ENCODE results near the gene RAPH1.
A peak's percentile ranks its signal among the peaks of the same experiment; 100 is the strongest.

The RAPH1 gene, protein sequence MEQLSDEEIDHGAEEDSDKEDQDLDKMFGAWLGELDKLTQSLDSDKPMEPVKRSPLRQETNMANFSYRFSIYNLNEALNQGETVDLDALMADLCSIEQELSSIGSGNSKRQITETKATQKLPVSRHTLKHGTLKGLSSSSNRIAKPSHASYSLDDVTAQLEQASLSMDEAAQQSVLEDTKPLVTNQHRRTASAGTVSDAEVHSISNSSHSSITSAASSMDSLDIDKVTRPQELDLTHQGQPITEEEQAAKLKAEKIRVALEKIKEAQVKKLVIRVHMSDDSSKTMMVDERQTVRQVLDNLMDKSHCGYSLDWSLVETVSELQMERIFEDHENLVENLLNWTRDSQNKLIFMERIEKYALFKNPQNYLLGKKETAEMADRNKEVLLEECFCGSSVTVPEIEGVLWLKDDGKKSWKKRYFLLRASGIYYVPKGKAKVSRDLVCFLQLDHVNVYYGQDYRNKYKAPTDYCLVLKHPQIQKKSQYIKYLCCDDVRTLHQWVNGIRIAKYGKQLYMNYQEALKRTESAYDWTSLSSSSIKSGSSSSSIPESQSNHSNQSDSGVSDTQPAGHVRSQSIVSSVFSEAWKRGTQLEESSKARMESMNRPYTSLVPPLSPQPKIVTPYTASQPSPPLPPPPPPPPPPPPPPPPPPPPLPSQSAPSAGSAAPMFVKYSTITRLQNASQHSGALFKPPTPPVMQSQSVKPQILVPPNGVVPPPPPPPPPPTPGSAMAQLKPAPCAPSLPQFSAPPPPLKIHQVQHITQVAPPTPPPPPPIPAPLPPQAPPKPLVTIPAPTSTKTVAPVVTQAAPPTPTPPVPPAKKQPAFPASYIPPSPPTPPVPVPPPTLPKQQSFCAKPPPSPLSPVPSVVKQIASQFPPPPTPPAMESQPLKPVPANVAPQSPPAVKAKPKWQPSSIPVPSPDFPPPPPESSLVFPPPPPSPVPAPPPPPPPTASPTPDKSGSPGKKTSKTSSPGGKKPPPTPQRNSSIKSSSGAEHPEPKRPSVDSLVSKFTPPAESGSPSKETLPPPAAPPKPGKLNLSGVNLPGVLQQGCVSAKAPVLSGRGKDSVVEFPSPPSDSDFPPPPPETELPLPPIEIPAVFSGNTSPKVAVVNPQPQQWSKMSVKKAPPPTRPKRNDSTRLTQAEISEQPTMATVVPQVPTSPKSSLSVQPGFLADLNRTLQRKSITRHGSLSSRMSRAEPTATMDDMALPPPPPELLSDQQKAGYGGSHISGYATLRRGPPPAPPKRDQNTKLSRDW

DNA sequence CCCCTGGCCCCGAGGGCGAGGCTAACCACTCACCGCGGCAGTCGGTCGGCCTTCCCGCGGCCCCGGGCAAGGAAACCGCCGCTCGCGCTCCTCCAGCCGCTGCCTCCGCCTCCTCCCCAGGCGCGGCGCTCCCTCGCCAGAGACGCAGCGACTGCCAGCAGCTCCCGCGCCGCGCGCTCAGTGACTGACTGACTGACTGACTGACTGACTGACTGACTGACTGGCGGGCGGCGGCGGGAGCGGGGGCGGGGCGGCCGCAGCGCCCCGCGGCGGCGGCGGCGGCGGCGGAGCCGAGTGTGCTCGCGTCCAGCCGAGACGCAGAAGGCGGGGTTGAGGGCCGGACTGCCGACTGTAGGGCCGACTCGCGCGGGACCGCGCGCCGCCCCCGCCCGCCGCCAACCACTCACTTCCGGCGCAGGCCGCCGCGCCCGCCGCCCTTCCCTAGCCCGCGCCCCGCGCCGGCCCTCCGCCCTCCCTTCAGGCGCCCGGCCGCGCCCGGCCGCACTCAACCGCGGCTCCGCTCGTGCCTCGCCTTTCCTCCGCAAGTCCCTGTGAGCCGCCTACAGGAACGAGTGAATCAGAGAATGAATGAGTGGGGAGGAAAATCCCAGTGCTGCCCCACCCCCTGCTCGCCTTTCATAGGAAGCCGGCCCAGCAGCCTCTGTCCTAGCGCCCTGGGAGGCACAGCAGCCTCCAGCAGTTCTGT, at the start of gene RAPH1:
RAPH1 (minus strand) TSS at position 224 of the 706 bp plus-strand sequence. CDS start 39,948 bp downstream, outside the sequence.
- peak; percentile 75 for ATAC-seq

DNA sequence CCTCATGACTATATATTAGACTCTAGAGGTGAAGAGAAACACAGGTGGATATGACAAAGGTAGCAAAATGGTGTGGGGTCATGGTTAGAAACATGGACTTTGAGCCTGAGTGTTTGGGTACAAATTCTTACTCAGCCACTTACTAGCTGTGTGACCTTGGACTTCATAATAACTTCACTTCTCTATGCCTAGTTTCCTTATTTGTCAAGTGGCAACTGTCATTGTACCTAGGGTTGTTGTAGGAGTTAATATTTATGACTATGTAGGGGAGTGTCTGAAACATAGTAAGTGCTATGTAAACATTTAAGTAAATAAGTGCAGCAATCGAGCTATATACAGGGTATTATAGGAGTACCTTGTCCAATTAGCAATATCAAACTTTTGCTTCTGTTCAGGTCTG, 49.7 kb upstream of the RAPH1 start:
- ATAC-seq (no peak), DNase-seq (no peak)

More for the DNA sequence above, at the start of gene RAPH1:
- peak; percentile 70 for DNase-seq

DNA sequence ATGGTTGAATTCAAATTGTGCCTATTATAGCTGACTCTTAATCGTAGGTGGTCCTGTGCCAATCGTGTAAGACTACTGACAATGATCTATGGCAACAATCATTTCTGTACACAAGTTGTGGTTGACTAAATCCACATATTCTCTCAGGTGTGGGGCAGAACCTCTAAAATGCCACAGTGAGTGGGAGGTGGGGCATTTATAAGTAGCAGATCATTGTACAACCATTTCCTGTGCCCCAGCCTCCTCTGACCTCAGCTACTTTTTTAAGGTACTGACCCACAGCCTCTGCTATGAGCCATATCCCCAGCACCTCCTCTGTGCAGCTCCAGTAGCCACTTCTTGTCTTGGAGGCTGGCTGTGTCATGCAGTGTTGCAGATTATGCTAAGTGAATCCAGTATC, 48.6 kb upstream of the RAPH1 start:
- DNase-seq: peak; percentile 46
- peak; percentile 85 for ATAC-seq

DNA sequence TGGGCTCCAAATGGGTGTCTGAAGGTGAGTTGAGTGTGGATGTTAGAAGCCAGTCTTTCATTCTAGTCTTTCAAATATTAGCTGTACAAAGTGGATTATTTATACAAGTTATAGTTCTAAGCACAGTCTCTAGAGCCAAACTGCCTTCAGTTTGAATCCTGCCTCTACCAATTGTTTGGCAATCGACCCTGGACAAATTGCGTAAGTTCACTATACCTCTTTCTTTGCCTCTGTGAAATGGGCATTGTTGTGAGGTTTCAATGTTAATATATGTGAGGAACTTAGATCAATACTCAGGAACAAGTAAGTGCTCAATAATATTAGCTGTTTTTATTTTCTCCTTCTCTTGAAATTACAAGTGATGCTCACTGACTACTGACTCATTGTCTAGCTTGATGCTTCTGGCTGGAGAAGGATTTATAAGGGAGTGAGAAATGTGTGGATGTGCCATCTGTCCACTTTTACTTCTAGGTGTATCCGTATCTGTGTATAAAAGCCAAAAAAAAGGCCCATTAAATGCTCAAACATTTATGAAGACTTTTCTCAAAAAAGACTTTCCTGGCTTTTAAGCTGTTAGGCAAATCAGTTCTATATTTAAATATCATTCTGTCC, 48.1 kb upstream of the RAPH1 start:
- no peak for ATAC-seq

DNA sequence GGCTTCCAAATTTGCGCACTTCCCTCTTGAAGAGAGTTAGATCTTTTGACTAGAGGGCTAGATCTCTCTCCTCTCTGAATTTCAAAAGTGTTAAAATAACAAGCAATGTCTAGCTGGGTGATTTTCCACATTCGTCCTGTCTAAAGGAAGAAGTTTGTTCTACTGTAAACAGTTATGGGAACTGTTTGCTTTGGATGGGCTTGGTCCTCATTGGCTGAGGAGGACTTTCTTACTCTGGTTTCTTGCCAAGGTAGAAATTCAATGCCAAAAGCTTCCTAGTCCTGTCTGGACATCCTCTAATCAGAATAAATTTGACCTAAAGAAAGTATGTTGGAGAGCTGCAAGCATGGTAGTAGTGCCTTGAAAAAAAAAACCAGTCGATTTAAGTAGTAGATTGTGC, 47.4 kb upstream of the RAPH1 start:
- DNase-seq (no peak), ATAC-seq (no peak)

More for the DNA sequence above, 48.1 kb upstream of the RAPH1 start:
- no peak for DNase-seq

DNA sequence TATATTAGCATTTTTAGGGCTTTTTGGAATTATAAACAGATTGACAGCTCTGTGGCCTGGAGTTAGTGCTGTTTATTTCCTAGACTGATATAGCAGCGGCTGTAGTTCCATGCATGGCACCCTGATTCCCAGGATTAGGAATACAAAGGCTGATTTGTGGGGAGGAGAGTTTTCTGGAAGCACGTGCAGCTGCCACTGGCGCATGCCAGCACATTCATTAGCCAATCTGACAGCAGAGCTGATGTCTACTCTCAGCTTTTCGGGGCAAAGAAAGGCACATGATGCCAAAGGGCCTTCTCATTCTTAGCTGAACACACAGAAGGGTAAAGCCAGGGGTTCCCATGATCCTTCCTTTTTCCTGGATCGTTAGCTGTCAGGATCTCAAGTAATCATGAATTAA, 45.7 kb upstream of the RAPH1 start:
- ATAC-seq (no peak), DNase-seq (no peak)

DNA sequence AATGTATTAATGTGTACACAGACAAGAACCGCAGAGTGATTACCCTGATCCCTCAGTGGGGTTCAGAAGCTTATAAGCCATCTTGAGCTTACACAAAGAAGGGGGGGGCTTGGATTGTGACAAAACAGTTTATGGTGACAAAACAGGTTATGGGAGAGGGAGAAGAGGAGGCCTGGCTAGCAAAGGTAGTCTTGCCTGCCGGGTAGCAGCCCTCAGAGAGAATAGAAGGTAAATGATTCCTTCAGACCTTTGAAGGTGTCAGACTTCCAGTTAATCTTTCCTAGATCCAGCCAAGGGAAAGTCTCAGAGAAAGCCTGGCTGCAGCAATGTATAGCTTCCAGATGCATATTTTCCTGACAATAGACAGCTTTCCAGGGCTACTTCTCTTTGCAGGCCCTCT, 44.6 kb upstream of the RAPH1 start:
- no peak for DNase-seq
- no peak for ATAC-seq

DNA sequence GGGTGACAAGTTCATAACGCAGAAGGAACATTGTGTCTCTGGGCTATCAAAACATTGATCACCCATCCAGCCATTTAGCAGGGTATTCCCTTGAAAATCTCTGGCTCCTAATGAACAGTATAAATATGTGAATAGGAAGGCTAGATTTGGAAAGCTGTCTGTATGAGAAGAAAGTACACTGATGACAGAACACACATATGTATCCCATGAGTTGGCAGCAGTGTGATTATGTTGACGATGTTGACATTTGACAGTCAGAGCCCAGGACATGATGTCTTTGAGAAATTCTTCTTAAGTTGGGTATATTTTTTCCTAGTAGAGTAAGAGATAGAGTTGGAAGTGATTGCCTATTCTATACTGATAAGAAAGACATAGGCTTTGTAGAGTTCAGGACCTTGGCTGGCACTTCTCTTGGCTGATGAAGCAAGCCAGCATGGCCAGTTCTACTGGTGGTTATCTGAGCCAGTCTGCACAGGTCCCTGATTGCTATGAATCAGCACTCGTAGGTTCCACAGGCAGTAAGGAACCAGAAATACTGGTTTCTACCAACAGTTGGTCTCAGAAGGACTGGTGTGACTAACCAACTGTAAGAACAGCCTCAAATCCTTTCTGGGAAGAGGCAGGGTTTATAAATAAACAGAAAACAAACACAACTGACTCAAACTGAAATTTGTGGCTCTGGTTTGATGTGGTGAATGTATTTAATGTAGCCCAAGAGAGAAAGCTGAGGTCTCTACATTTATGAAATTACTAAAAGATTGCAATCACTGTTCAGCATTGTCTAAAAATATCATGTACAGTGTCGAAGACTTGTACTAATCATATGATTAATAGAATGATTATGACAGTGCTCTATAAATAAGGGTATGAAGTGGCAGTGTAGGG, 43.9 kb upstream of the RAPH1 start:
- peak; percentile 86 for ATAC-seq
- DNase-seq: peak; percentile 26

DNA sequence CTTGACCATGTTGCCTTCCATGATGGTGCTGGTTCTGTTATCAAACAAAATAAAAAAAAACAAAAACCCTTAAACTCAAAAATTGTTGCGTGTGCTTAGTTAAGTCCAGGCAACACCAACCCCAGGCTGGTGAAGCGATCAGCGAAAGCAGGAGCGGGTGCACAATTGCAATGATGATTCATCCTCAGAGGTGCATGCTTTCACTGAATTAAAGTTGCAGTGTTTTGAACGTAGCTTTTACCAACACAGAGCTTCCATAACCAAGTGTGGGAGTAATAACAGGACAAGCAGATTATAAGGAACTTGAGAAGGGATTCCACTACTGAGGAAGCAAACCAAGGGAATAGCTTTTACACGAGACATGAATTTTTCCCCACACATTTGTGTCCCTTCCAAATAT, 39.7 kb upstream of the RAPH1 start:
- no peak for DNase-seq
- ATAC-seq: no peak

DNA sequence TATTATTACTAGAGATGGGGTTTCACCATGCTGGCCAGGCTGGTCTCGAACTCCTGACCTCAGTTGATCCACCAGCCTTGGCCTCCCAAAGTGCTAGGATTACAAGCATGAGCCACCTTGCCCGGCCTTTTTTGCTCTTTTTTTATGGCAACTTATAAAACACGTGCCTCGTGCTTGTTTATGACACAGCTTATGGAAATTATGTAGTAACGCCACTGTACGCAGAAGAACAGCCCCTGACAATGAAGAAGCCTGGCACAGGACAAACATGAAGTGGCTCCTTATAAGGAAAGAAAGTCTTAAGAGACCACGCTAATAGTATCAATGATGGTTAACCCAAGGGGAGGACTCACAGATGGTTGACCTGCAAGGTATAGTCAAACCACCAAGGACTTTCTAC, 37.2 kb upstream of the RAPH1 start:
- DNase-seq (no peak), ATAC-seq (no peak)

DNA sequence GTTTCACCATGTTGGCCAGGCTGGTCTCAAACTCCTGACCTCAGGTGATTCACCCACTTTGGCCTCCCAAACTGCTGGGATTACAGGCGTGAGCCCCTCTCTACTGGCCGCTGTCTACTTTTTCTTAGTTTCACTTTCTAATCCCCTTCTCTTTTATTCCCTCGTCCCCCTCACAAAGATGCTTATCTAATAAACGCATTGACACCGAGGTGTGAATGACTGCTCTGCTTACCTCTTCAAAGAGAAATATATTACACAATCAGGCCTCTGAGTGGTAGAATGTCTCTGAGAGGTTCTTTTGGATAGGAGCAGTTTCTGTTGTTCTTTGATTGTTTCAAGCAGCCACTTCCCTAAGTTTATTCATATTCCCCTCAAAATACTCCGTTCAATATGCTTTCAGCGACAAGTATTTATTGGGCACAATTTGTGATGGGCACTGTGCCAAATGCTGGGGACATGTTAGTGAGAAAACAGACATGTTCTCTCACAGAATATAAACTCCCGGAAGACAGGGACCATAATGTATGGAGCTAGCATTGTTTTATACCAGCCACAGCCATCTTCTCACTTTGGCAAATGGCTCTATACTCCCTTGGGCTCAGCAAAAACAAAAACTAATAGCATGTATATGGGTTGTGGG, 34.7 kb upstream of the RAPH1 start:
- ATAC-seq: no peak

DNA sequence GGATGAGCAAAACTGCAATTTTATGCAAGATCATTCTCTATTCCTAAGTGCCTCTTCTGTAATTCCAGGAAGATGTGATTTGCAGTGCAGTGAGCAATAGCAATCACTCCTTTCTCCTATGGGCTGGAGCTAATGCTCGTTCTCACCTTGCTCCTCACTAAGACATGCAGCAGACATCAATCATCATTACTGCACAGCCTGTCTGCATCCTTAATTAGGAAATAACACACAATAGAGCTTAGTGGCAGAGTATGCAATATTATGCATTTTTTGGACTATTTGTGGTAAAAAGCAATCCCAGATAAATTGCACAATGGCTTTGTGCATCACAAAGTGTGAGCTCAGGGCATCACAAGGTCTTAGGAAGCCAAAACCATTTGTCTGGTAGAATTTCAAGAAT, 32.6 kb upstream of the RAPH1 start:
- DNase-seq (no peak), ATAC-seq (no peak)

More for the DNA sequence above, 34.7 kb upstream of the RAPH1 start:
- DNase-seq: no peak

DNA sequence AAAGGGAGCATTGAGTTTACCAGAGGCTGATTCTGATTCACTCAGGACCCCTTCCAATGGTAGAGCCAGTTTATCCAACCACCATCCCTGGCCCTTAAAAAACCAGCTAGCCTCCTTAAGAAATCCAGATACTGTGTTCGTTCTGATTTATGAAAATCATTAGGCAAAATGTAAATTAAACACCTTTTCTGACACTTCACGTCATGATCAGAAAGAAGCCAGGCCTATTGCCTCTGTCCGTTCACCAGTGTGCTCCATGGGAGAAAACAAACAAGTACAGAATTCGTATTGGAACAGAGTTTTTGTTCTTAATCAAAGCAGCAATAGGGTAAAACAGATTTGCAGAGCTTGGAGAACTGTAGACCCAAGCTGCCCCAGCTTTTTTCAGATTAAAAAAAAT, 31.1 kb upstream of the RAPH1 start:
- no peak for DNase-seq
- ATAC-seq: no peak

DNA sequence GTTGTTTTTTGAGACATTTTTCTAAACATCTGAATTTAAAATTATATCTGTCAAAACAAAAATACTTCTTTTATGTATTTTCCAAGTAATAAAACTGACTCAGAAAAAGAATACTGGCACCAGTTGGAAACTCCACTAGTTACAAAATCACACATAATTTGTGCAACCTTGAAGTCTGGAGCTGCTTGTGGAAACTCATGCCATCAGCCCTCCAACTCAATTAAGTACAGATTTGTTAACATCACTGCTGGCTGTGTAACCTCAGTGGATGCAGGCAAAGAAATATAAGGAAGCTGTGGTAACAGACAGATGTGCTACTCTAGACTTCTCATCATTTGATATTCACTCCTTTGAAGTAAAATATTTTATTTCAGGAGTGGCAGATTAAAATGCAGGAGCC, 30.0 kb upstream of the RAPH1 start:
- ATAC-seq (no peak), DNase-seq (no peak)

DNA sequence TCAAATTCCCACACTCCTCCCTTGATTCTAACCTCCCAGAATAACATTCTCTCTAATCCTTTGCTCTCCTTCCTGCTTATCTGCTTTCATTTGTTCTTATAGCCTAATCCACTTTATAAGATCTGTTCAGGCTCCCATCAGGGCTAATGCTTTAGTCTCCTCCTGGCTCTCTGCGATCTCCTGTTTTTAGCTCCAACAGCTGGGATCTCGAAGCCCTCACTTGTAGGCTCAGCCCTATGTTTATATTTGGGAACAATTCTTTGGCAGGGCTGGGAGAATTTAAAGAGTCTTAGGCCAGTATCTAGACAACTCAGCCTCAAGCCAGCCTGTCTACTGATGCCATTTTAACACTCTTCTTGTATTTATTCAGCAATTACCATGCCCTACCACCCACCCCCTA, 27.2 kb upstream of the RAPH1 start:
- ATAC-seq: no peak
- no peak for DNase-seq

DNA sequence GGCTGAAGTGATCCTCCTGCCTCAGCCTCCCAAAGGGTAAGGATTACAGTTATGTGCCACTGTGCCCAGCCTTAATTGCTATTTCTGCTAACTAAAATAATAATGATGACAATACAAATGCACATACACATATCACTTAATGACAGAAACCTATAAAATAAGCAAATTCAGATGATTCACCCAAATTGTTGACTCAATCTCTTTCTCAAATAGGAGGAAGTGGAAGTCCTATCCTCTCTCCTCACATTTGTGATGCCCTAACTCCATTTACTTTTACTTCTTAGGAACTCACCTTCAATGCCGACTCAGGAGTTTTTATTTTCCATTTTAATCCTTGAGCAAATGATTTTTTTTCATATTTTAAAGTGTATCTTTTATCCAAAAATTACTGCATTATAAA, 24.5 kb upstream of the RAPH1 start:
- no peak for DNase-seq
- ATAC-seq: no peak

DNA sequence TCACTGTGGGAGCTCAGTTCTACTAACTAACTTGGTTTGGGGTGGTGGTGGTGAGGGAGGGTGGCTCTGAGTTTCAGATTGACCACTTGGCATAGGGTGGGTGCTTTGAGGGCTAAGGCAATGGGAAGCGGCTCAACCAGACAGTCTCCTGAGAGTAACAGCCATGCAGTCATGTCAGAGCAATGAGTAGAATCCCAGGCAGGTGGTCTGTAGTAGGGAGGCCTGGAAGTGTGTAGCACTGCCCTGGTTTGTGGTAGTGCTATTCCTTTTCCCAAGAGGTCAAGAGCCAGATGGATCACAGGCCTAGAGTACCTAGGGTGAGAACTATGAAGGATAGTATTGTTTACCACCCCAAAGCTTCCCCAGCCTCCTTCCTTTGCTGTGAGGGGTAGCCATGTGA, 18.7 kb upstream of the RAPH1 start:
- no peak for ATAC-seq
- no peak for DNase-seq

DNA sequence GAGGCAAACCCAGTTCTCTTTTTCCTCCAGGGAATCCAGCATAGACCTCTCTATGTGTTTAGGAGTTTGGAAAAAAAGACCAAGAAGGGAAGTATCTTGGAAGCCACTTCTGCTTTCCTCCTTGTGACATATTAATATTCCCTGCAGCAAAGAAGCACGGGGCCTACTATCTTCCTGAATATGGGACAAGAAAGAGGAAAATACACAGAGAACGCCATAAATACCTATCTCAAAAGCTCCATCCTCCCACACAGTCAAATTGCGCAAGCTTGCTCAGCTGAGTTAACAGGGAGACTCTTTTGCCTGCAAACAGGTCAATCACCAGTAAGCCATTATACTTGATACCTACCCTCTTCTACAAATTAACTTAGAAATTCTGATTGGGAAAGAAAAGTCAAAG, 16.7 kb upstream of the RAPH1 start:
- ATAC-seq: no peak

DNA sequence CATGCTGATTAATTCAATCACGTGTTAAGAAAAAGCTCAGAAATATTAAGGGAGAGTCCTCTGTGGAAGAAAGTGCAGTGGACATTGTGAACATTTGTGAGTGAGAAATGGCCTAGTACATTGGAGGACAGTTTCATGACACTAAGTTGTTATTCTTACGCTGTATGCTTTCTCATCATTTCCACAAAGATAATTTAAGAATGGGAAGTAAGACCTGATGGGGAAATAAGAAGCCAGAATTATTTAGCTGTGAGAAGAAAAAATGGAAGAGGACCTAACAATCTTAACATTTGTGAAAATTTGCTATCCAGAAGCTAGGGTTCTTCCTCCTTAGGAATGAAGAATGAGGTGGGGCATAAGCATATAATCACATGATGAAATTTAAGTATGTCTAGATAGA, 15.2 kb upstream of the RAPH1 start:
- no peak for DNase-seq
- no peak for ATAC-seq

More for the DNA sequence above, 16.7 kb upstream of the RAPH1 start:
- no peak for DNase-seq

DNA sequence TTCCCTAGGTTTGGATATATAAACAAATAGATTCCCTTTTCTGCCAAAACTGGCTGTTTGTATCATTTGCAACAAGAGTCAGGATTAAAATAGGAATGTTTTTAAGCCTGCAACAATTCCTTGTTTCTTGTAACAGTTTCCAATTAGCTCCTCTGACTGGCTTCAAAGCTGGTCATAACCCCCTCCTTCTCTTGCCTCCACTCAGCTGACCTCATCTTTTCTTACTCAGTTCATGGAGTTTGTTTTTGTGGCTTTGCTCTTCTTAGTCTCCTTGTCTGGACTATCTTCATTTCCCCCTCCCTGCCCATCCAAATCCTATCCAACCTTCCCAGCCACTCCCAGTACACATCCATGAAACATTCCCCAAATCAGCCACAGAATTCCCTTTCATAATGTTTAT, 14.3 kb upstream of the RAPH1 start:
- DNase-seq: no peak

More for the DNA sequence above, 14.3 kb upstream of the RAPH1 start:
- no peak for ATAC-seq

All from stimulated activated naive CD8-positive, alpha-beta T cell treated with anti-CD3 and anti-CD28 coated beads, Interleukin-15, Interleukin-2, amounts not matched to agents 100 U/mL and 50 U/mL, for 24 hours (primary cell).